HG02840 (cell line): ENCODE measurements around the gene ABHD13.
"Not testable (repeated sequence)": the region's sequence is repeated elsewhere in the genome, so short reads cannot be mapped to it uniquely, and the experiment has no call there.

Experiments
- ATAC-seq: cut with Tn5 transposase; IDR thresholded peaks from one replicate; pipeline ENCODE4 v1.9.1; 2021; ENCODE audit warnings: mild to moderate bottlenecking, moderate library complexity, moderate number of reproducible peaks; ENCODE audit not compliant: unreplicated experiment, low FRiP score

ABHD13 gene

GRCh38 chr13:108220041-108220440, 1.8 kb downstream of the ABHD13 start:
- no peak for ATAC-seq

- ATAC-seq, result no peak
Measured at GRCh38 chr13:108223687-108224503, 5.7 kb downstream of the ABHD13 start.

- ATAC-seq, result no peak
Measured at GRCh38 chr13:108225440-108225839, 7.2 kb downstream of the ABHD13 start.

GRCh38 chr13:108226184-108226583, 8.0 kb downstream of the ABHD13 start:
- ATAC-seq, result no peak

GRCh38 chr13:108227651-108228272, 9.6 kb downstream of the ABHD13 start:
- no peak for ATAC-seq

GRCh38 chr13:108230377-108230776, 12.2 kb downstream of the ABHD13 start:
- ATAC-seq, result no peak

- ATAC-seq, result no peak
Measured at GRCh38 chr13:108249150-108249549, 31.0 kb downstream of the ABHD13 start.

GRCh38 chr13:108257248-108257647, 39.1 kb downstream of the ABHD13 start:
- no peak for ATAC-seq

- no peak for ATAC-seq
Measured at GRCh38 chr13:108263621-108264355, 45.6 kb downstream of the ABHD13 start.

- no peak for ATAC-seq
Measured at GRCh38 chr13:108266321-108266990, 48.3 kb downstream of the ABHD13 start.

GRCh38 chr13:108267347-108267746, 49.2 kb downstream of the ABHD13 start:
- ATAC-seq, result no peak

- ATAC-seq, result not testable (repeated sequence)
Measured at GRCh38 chr13:108267855-108268254, 49.7 kb downstream of the ABHD13 start.

GRCh38 chr13:108268466-108269112, 50.4 kb downstream of the ABHD13 start:
- ATAC-seq, result no peak

GRCh38 chr13:108269601-108270328, 51.6 kb downstream of the ABHD13 start, which contains the start of gene TNFSF13B:
TSS of gene TNFSF13B (plus strand) at chr13:108269718. CDS start at chr13:108269896, 178 bp downstream.
- ATAC-seq, result peak; percentile 58

GRCh38 chr13:108270442-108270841, 52.2 kb downstream of the ABHD13 start:
- peak; percentile 10 for ATAC-seq

GRCh38 chr13:108272333-108272732, 54.1 kb downstream of the ABHD13 start:
- ATAC-seq, result no peak

GRCh38 chr13:108273429-108274118, 55.4 kb downstream of the ABHD13 start:
- no peak for ATAC-seq

GRCh38 chr13:108274718-108275117, 56.5 kb downstream of the ABHD13 start:
- no peak for ATAC-seq

- no peak for ATAC-seq
Measured at GRCh38 chr13:108276060-108276459, 57.9 kb downstream of the ABHD13 start.
